HCT116 (cell line): ENCODE results near the gene PAQR7. TPM values are rescaled to one million over a fixed set of nuclear protein-coding genes. Genes with fewer than 3 reads are reported as not detected.

Source experiments
- ATAC-seq: fragments of 200-7000 bp; cut with Tn5 transposase; 2 replicates; pipeline ENCODE4 v1.9.1; 2020; ENCODE audit warnings: mild to moderate bottlenecking, moderate library complexity
- BruUV-seq: library from RNA; stranded (reverse); fragments of 400-500 nt; replicated peaks from 2 replicates; lab custom pipeline; 2021; lab: Mats Ljungman, UMichigan
- CTCF ChIA-PET: fragments of 300-600 bp; sonication (Branson Sonifier 250); formaldehyde crosslinking; loops from one replicate; lab custom pipeline; 2021; ENCODE audit warnings: antibody characterized with exemption; lab: Charles Lee
- POLR2A ChIA-PET: fragments of 300-600, 350-600 bp; sonication (Branson Sonifier 250); formaldehyde crosslinking; loops from one replicate; lab custom pipeline; 2021; ENCODE audit warnings: antibody characterized with exemption; lab: Charles Lee
- RAD21 ChIA-PET, 2 experiments: fragments of 300-600 bp; sonication (Branson Sonifier 250); formaldehyde crosslinking; loops; one replicate each; lab custom pipeline; 2023; ENCODE audit warnings: low total read pairs in 2 of 2; ENCODE audit not compliant: uncharacterized antibody in 2 of 2, unreplicated experiment in 2 of 2, low non-redundant PET in 1 of 2; lab: Charles Lee
- DNase-seq: peaks from one replicate; pipeline ENCODE4 v3.0.0-alpha.2; 2010; ENCODE audit warnings: low read depth, low spot score
- H2AFZ ChIP-seq: fragments of 200-600 bp; shearing (Covaris generic), sonication (generic); 2 replicates; pipeline ENCODE4 v1.6.1; 2017; ENCODE audit warnings: low read depth, mixed run types, mixed read lengths, antibody characterized with exemption, low read length; ENCODE audit not compliant: poor library complexity, severe bottlenecking
- H3K27ac ChIP-seq: 2 replicates; pipeline ENCODE4 v1.5.1; 2012; ENCODE audit warnings: low read depth, low read length
- H3K27me3 ChIP-seq: fragments of 200-600 bp; sonication (generic); 2 replicates; pipeline ENCODE4 v1.6.1; 2016; ENCODE audit warnings: mixed run types, low read length, mixed read lengths; ENCODE audit not compliant: insufficient read depth
- H3K36me3 ChIP-seq, 2 experiments: fragments of 200-500 bp in 1 of 2; fragments of 200-600 bp in 1 of 2; sonication (Bioruptor generic) in 1 of 2; sonication (generic) in 1 of 2; 2 replicates each; pipeline versions ENCODE4 v1.5.1 to v1.6.1; 2014 to 2016; ENCODE audit warnings: low read length in 2 of 2, inconsistent platforms in 1 of 2, mixed read lengths in 1 of 2, mixed run types in 1 of 2; ENCODE audit not compliant: insufficient read depth in 2 of 2, control insufficient read depth in 1 of 2
- H3K4me1 ChIP-seq, 2 experiments: fragments of 200-600 bp in 1 of 2; sonication (generic) in 1 of 2; 2 replicates each; pipeline versions ENCODE4 v1.5.1 to v1.6.1; 2012 to 2017; ENCODE audit warnings: low read length in 2 of 2, inconsistent platforms in 1 of 2, mild to moderate bottlenecking in 1 of 2, mixed read lengths in 1 of 2, mixed run types in 1 of 2, moderate library complexity in 1 of 2; ENCODE audit not compliant: insufficient read depth in 2 of 2, control insufficient read depth in 1 of 2
- H3K4me2 ChIP-seq: fragments of 200-600 bp; sonication (generic); 2 replicates; pipeline ENCODE4 v1.6.1; 2017; ENCODE audit warnings: mixed run types, low read length, mixed read lengths
- H3K4me3 ChIP-seq, 2 experiments: fragments of 200-600 bp in 1 of 2; sonication (generic) in 1 of 2; replicated peaks in 1 of 2; 2 replicates each; pipeline ENCODE4 v1.5.1; 2011 to 2016; ENCODE audit warnings: low read length in 2 of 2, control low read depth in 1 of 2, low read depth in 1 of 2, mild to moderate bottlenecking in 1 of 2, mixed read lengths in 1 of 2, mixed run types in 1 of 2
- H3K79me2 ChIP-seq: fragments of 200-600 bp; sonication (generic); 2 replicates; pipeline ENCODE4 v1.6.1; 2017; ENCODE audit warnings: mild to moderate bottlenecking, mixed run types, low read length, moderate library complexity, mixed read lengths; ENCODE audit not compliant: insufficient read depth
- H3K9ac ChIP-seq: fragments of 200-600 bp; sonication (generic); 2 replicates; pipeline ENCODE4 v1.6.1; 2016; ENCODE audit warnings: low read length, mixed read lengths
- H3K9me2 ChIP-seq: fragments of 200-600 bp; sonication (generic), shearing (Covaris generic); 2 replicates; pipeline ENCODE4 v1.6.1; 2017; ENCODE audit warnings: mixed run types, mild to moderate bottlenecking, moderate library complexity; ENCODE audit not compliant: insufficient read depth
- H3K9me3 ChIP-seq, 2 experiments: fragments of 200-500 bp in 1 of 2; fragments of 200-600 bp in 1 of 2; sonication (Bioruptor generic) in 1 of 2; sonication (generic) in 1 of 2; 2 replicates each; pipeline ENCODE4 v1.6.1; 2014 to 2017; ENCODE audit warnings: low read length in 2 of 2, mixed read lengths in 2 of 2, inconsistent platforms in 1 of 2, low read depth in 1 of 2, mild to moderate bottlenecking in 1 of 2, mixed run types in 1 of 2, moderate library complexity in 1 of 2; ENCODE audit not compliant: control insufficient read depth in 1 of 2, insufficient read depth in 1 of 2
- H4K20me1 ChIP-seq: fragments of 200-600 bp; sonication (generic), shearing (Covaris generic); 2 replicates; pipeline ENCODE4 v1.6.1; 2017; ENCODE audit warnings: mixed run types, mild to moderate bottlenecking, moderate library complexity; ENCODE audit not compliant: insufficient read depth
- ATF3 ChIP-seq: IDR thresholded peaks from 2 replicates; pipeline ENCODE4 v1.6.1; 2012
- CBX3 ChIP-seq: IDR thresholded peaks from 2 replicates; pipeline ENCODE4 v1.6.1; 2012; ENCODE audit warnings: low read depth
- ELF1 ChIP-seq: IDR thresholded peaks from 2 replicates; pipeline ENCODE4 v1.6.1; 2012; ENCODE audit warnings: low read depth, borderline replicate concordance
- EZH2phosphoT487 ChIP-seq: fragments of 200-600 bp; IDR thresholded peaks from 2 replicates; pipeline ENCODE4 v1.6.1; 2018; ENCODE audit warnings: antibody characterized with exemption, borderline replicate concordance
- FOSL1 ChIP-seq: IDR thresholded peaks from 2 replicates; pipeline ENCODE4 v1.6.1; 2012; ENCODE audit warnings: low read depth
- SP1 ChIP-seq: IDR thresholded peaks from 2 replicates; pipeline ENCODE4 v1.6.1; 2012; ENCODE audit warnings: low read depth
- YY1 ChIP-seq: IDR thresholded peaks from 2 replicates; pipeline ENCODE4 v1.6.1; 2011; ENCODE audit warnings: low read length, low read depth, moderate library complexity, mild to moderate bottlenecking; ENCODE audit not compliant: insufficient replicate concordance; ENCODE audit errors: extremely low read depth
- ZBTB33 ChIP-seq: IDR thresholded peaks from 2 replicates; pipeline ENCODE4 v1.6.1; 2011; ENCODE audit warnings: mild to moderate bottlenecking, low read length, moderate library complexity; ENCODE audit not compliant: insufficient replicate concordance; ENCODE audit errors: extremely low read depth
- ZNF274 ChIP-seq: fragments of 200-500 bp; sonication (Bioruptor generic); IDR thresholded peaks from 2 replicates; pipeline ENCODE4 v1.6.1; 2014; ENCODE audit warnings: mild to moderate bottlenecking, low read depth, low read length, inconsistent platforms
- intact Hi-C: fragments of 100-400 bp; cut with micrococcal nuclease; formaldehyde crosslinking; loops from 2 replicates; pipeline ENCODE4 v1.10.0; 2022
- total RNA-seq: library from RNA; stranded (reverse); gene quantifications from one replicate; pipeline ENCODE4 v1.2.1, GENCODE V29; 2021; ENCODE audit not compliant: unreplicated experiment

The PAQR7 gene
- total RNA-seq, 1 experiment from 2014 or later = 13.1 TPM

GRCh38 chr1:25912076-25912831 is 36.7 kb upstream of the PAQR7 start:
- Histone ChIP-seq H3K4me1 (peaks cover 0 to 8% of the 10 kb centered on the region in 2 experiments; a peak in 1 of 4 replicates), H3K9ac (no peak overlapping the region), H3K36me3 (no peaks in the 10 kb centered on the region), H4K20me1 (no peaks in the 10 kb centered on the region), H2AFZ (peak overlapping the region; percentile 37), H3K27me3 (no peaks in the 10 kb centered on the region), H3K79me2 (no peaks in the 10 kb centered on the region), H3K9me3 (no peaks in the 10 kb centered on the region), H3K9me2 (no peaks in the 10 kb centered on the region), H3K4me2 (0 out of 2 replicates have a peak overlapping the region, but pooled peaks have one; percentile 9), H3K4me3 (no peak overlapping the region), H3K27ac (no peak overlapping the region)
- no peak for TF ChIP-seq EZH2phosphoT487
- TF ChIP-seq ZBTB33 = no peak
- ATAC-seq (no peak), DNase-seq (no peak)
- BruUV-seq = no TSS peak
- POLR2A ChIA-PET = no interaction called here
- RAD21 ChIA-PET = no interaction called here
- CTCF ChIA-PET = no interaction called here
- intact Hi-C loops = no loop called here

- TF ChIP-seq ELF1 (no peak), SP1 (no peak), ATF3 (no peak), CBX3 (no peak), ZNF274 (no peak), FOSL1 (no peak), YY1 (no peak)
- TF ChIP-seq, all 23 proteins: peak for 0
- H4K20me1 ChIP-seq = no peaks in the 10 kb centered on the region
- ATAC-seq (no peak), DNase-seq (no peak)
- no TSS peak for BruUV-seq
- no peaks in the 10 kb centered on the region for H3K9me3 ChIP-seq
- H3K27ac ChIP-seq = no peak overlapping the region
- no peak overlapping the region for H3K9ac ChIP-seq
- no peak overlapping the region for H2AFZ ChIP-seq
- ChIA-PET POLR2A (no interaction called here), CTCF (interaction anchor here (1.1 kb wide), 1 partner anchor 86 kb away, joined by 3 read pairs; the partner anchor contains the start of gene PAFAH2), RAD21 (no interaction called here)
- H3K9me2 ChIP-seq = no peaks in the 10 kb centered on the region
- intact Hi-C loops = no loop called here
- H3K79me2 ChIP-seq = no peaks in the 10 kb centered on the region
- no peak overlapping the region for H3K4me3 ChIP-seq
- H3K4me1 ChIP-seq = peaks cover 0 to 17% of the 10 kb centered on the region in 2 experiments; a peak in 1 of 4 replicates
- H3K36me3 ChIP-seq = no peaks in the 10 kb centered on the region
- no peaks in the 10 kb centered on the region for H3K27me3 ChIP-seq
- no peak overlapping the region for H3K4me2 ChIP-seq
These were observed 35.7 kb upstream of the PAQR7 start for GRCh38 chr1:25911162-25911561.
